ENCODE measurements around the gene CYTH2. TPM values are rescaled to one million over a fixed set of nuclear protein-coding genes. Genes with fewer than 3 reads are reported as not detected.

The CYTH2 gene
- total and polyA plus RNA-seq, 4 experiments from 2014 or later = 30.1 to 89.0 (median 53.1) TPM

- POLR2A ChIA-PET (ENCODE audit: partially characterized antibody) = no interaction called here
- CTCF ChIA-PET (ENCODE audit: partially characterized antibody) = no interaction called here
- Histone ChIP-seq H3K4me3 (ENCODE audit: low read length in 2 of 2) (no peak overlapping the region), H3K27ac (ENCODE audit: low read depth, low read length) (no peak overlapping the region), H3K27me3 (ENCODE audit: insufficient read depth, low read length) (no peaks in the 10 kb centered on the region), H3K9me3 (ENCODE audit: control insufficient read depth in 1 of 2, low read length in 2 of 2) (peaks cover 0 to 4% of the 10 kb centered on the region in 2 donors), H3K4me1 (ENCODE audit: insufficient read depth, low read length) (no peaks in the 10 kb centered on the region), H3K36me3 (ENCODE audit: insufficient read depth, low read length) (no peaks in the 10 kb centered on the region)
- no peaks in the 10 kb centered on the region for H3K4me1 Mint-ChIP-seq
- intact Hi-C loops (cut with micrococcal nuclease) = no loop called here
- no peak overlapping the region for H3K4me3 Mint-ChIP-seq
- peaks cover 4 to 10% of the 10 kb centered on the region in 2 donors for H3K36me3 Mint-ChIP-seq
- DNase-seq = no peak
- H3K9me3 Mint-ChIP-seq = peaks cover 0 to 40% (median 29%) of the 10 kb centered on the region in 8 donors
- H3K27me3 Mint-ChIP-seq = peaks cover 5 to 15% of the 10 kb centered on the region in 2 donors
- H3K27ac Mint-ChIP-seq = no peak overlapping the region
Observed at GRCh38 chr19:48530770-48531169, 61.6 kb downstream of the CYTH2 start.

Other genes with a start within 250 kb of the CYTH2 start
- gene CARD8, start 213.5 kb upstream of the CYTH2 start, total RNA-seq = 100 to 1,000 TPM; 310 to 316 TPM
- 10 to 100 TPM; 74.9 to 90.5 TPM for gene CARD8, start 213.5 kb upstream of the CYTH2 start, polyA plus RNA-seq
- under 1 TPM in 1 of 2 experiments, not detected in 1; 0.36 TPM for gene ZNF114, start 199.3 kb upstream of the CYTH2 start, total RNA-seq
- gene ZNF114, start 199.3 kb upstream of the CYTH2 start, polyA plus RNA-seq = not detected
- gene EMP3, start 143.8 kb upstream of the CYTH2 start, total RNA-seq = 100 to 1,000 TPM; 293 to 294 TPM
- gene EMP3, start 143.8 kb upstream of the CYTH2 start, polyA plus RNA-seq = 1,000 to 10,000 TPM; 1,097 to 1,108 TPM
- 10 to 100 TPM; 27.6 to 31.8 TPM for gene TMEM143, start 105.4 kb upstream of the CYTH2 start, total RNA-seq
- 1 to 10 TPM; 3.8 to 8.2 TPM for gene TMEM143, start 105.4 kb upstream of the CYTH2 start, polyA plus RNA-seq
- not detected for gene SYNGR4, start 105.0 kb upstream of the CYTH2 start, total RNA-seq
- gene SYNGR4, start 105.0 kb upstream of the CYTH2 start, polyA plus RNA-seq = not detected
- 10 to 100 TPM; 58.8 to 63.2 TPM for gene KDELR1, start 77.8 kb upstream of the CYTH2 start, total RNA-seq
- 10 to 100 TPM; 17.7 to 28.8 TPM for gene KDELR1, start 77.8 kb upstream of the CYTH2 start, polyA plus RNA-seq
- under 1 TPM; 0.14 to 0.17 TPM for gene GRIN2D, start 75.7 kb upstream of the CYTH2 start, total RNA-seq
- not detected for gene GRIN2D, start 75.7 kb upstream of the CYTH2 start, polyA plus RNA-seq
- 10 to 100 TPM; 36.2 to 39.0 TPM for gene GRWD1, start 23.4 kb upstream of the CYTH2 start, total RNA-seq
- 10 to 100 TPM; 44.4 to 52.8 TPM for gene GRWD1, start 23.4 kb upstream of the CYTH2 start, polyA plus RNA-seq
- 1 to 10 TPM; 2.5 to 3.6 TPM for gene KCNJ14, start 13.8 kb upstream of the CYTH2 start, total RNA-seq
- gene KCNJ14, start 13.8 kb upstream of the CYTH2 start, polyA plus RNA-seq = under 1 TPM; 0.18 to 0.22 TPM
- 10 to 100 TPM; 18.5 to 20.6 TPM for gene LMTK3, start 42.5 kb downstream of the CYTH2 start, total RNA-seq
- gene LMTK3, start 42.5 kb downstream of the CYTH2 start, polyA plus RNA-seq = under 1 TPM in 1 of 2 donors, not detected in 1; 0.17 TPM
- not detected for gene SULT2B1, start 82.8 kb downstream of the CYTH2 start, total RNA-seq
- under 1 TPM in 1 of 2 donors, not detected in 1; 0.13 TPM for gene SULT2B1, start 82.8 kb downstream of the CYTH2 start, polyA plus RNA-seq
- gene SPACA4, start 137.4 kb downstream of the CYTH2 start, total RNA-seq = not detected
- not detected for gene SPACA4, start 137.4 kb downstream of the CYTH2 start, polyA plus RNA-seq
- 1 to 10 TPM; 4.3 to 5.3 TPM for gene FAM83E, start 145.7 kb downstream of the CYTH2 start, total RNA-seq
- gene FAM83E, start 145.7 kb downstream of the CYTH2 start, polyA plus RNA-seq = not detected
- 1,000 to 10,000 TPM; 2,357 to 2,448 TPM for gene RPL18, start 149.8 kb downstream of the CYTH2 start, total RNA-seq
- 1,000 to 10,000 TPM; 2,084 to 2,180 TPM for gene RPL18, start 149.8 kb downstream of the CYTH2 start, polyA plus RNA-seq
- gene SPHK2, start 150.1 kb downstream of the CYTH2 start, total RNA-seq = 10 to 100 TPM; 25.0 to 29.1 TPM
- gene SPHK2, start 150.1 kb downstream of the CYTH2 start, polyA plus RNA-seq = 1 to 10 TPM; 6.0 to 8.4 TPM
- 10 to 100 TPM; 62.6 to 69.5 TPM for gene DBP, start 168.0 kb downstream of the CYTH2 start, total RNA-seq
- gene DBP, start 168.0 kb downstream of the CYTH2 start, polyA plus RNA-seq = 100 to 1,000 TPM in 1 of 2 donors, 10 to 100 TPM in 1; 37.4 to 113 TPM
- gene CA11, start 176.8 kb downstream of the CYTH2 start, total RNA-seq = 10 to 100 TPM; 13.7 to 15.4 TPM
- gene CA11, start 176.8 kb downstream of the CYTH2 start, polyA plus RNA-seq = 1 to 10 TPM; 5.0 to 9.4 TPM
- gene NTN5, start 203.6 kb downstream of the CYTH2 start, total RNA-seq = 1 to 10 TPM; 2.3 to 3.3 TPM
- under 1 TPM in 1 of 2 donors, not detected in 1; 0.62 TPM for gene NTN5, start 203.6 kb downstream of the CYTH2 start, polyA plus RNA-seq
- not detected for gene FUT2, start 226.6 kb downstream of the CYTH2 start, total RNA-seq
- under 1 TPM; 0.11 to 0.59 TPM for gene FUT2, start 226.6 kb downstream of the CYTH2 start, polyA plus RNA-seq

Data from CD4-positive, alpha-beta memory T cell (primary cell).